ENCODE results near the gene CNIH4. TPM values are rescaled to one million over a fixed set of nuclear protein-coding genes. Genes with fewer than 3 reads are reported as not detected.
A peak's percentile ranks its signal among the peaks of the same experiment; 100 is the strongest.

Gene CNIH4
- total and polyA plus RNA-seq, 10 of the 15 experiments (the other 5 are each of a cell fraction or from before 2014, with no cell fraction given) = 23.2 to 173 (median 51.4) TPM

DNA sequence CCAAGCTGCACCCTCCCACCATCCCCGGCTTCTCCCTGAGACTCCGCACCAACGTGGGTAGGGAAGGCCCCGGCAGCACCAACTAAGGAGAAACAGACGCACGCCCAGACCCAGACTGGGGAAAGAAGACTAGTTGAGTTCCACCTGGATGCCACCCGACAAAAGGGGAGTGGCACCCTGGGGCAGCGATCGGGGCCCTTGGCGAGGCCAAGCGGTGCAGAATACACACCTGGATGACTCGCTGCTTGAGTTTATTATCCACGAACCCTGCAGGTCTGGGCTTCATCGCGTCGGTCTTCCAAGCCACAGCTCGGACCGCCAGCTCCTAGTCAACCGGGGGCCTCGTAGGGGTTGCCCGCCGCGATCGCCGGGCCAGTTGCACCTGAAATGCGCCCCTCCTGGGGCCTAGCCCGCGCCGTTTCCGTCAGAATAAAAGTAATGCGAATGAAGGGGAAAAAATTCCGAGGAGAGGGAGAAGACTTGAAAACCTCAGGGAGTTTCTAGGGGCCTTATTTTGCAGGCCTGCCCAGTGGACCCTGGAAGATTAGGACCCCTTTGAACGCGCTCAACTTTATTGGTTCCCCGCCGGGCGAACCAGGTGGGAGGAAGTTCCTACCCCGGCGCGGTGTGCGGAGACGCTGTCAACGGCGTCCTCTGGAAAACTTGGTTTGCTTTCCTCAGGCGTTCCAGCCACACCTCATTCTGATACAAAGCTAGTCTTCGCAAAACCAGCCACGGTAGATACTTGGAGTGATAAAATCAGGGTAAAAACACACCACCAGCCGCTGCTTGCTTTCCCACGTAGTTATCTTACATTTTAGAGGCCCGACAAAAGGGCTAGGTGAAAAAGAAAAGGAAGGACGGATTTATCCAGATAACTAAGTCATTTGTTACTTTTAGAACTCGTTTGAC lies 26.6 kb upstream of the CNIH4 start, which contains the start of gene NVL:
Gene NVL, minus strand, starts transcription at position 331 of the 912 bp plus-strand sequence. Its CDS starts 45 bp downstream, at position 286.
- SMC1A ChIA-PET (ENCODE audit: uncharacterized antibody, unreplicated experiment) = interaction anchor here (0.7 to 1.4 kb wide), 5 partner anchors 47 to 216 kb away, joined by 3 to 10 read pairs (median 4); partner anchors contain the start of gene FBXO28
- no peaks in the 10 kb centered on the region for H4K20me1 ChIP-seq (ENCODE audit: control insufficient read depth, insufficient read depth)
- no peaks in the 10 kb centered on the region; the same call in 2 of the 3 replicates for H3K9me3 ChIP-seq (replicated peaks; ENCODE audit: control insufficient read depth, insufficient read depth, low read length)
- RAD21 ChIA-PET (ENCODE audit: unreplicated experiment) = interaction anchor here (0.6 to 2.0 kb wide), 11 partner anchors 11 to 593 kb away, joined by 3 to 22 read pairs (median 4); partner anchors contain the start of gene FBXO28
- peak within 1 kb of the TSS; percentile 97 for H3K9ac ChIP-seq (ENCODE audit: control insufficient read depth, insufficient read depth, low read length)
- 1% methylated on average over 52 of the region's 52 CpGs for whole genome bisulfite sequencing (ENCODE audit: insufficient coverage, insufficient replicate concordance, low lambda C conversion rate, missing lambda C conversion rate)
- peak within 1 kb of the TSS; percentile 99 for H3K27ac ChIP-seq (ENCODE audit: control insufficient read depth, insufficient read depth)
- BruUV-seq (replicated peaks) = no TSS peak
- H3K4me3 ChIP-seq = peak within 1 kb of the TSS; percentile 97
- H3K4me2 ChIP-seq (ENCODE audit: control insufficient read depth, insufficient read depth) = peak within 1 kb of the TSS; percentile 74
- DNase-seq (ENCODE audit: low read depth, low spot score) = peak; percentile 48
- H3K4me1 ChIP-seq (ENCODE audit: control insufficient read depth, insufficient read depth, low read length) = peaks cover 7% of the 10 kb centered on the region
- peak within 1 kb of the TSS; percentile 97 for H2AFZ ChIP-seq (ENCODE audit: control insufficient read depth, low read depth, low read length)
- no peaks in the 10 kb centered on the region for H3K27me3 ChIP-seq (replicated peaks in 1 of 2; ENCODE audit: control insufficient read depth in 2 of 2, insufficient read depth in 2 of 2, low read length in 1 of 2)
- CTCF ChIA-PET = interaction anchor here (0.7 to 2.1 kb wide), 7 partner anchors 24 to 279 kb away, joined by 3 to 14 read pairs (median 3); partner anchors contain the start of gene FBXO28
- H3K36me3 ChIP-seq (ENCODE audit: control insufficient read depth in 2 of 2, insufficient read depth in 2 of 2, low read length in 1 of 2) = no peaks in the 10 kb centered on the region
- POLR2A ChIA-PET = interaction anchor here (0.5 to 1.4 kb wide), 5 partner anchors 214 to 1762 kb away, joined by 3 to 5 read pairs (median 3); partner anchors contain the start of gene FBXO28
- in situ Hi-C loops (cut with MboI) = loop anchor here (5.0 to 25.0 kb wide), 4 partner anchors 218 to 1193 kb away; partner anchors contain the start of genes FBXO28 and TLR5
- intact Hi-C loops (cut with micrococcal nuclease; ENCODE audit: unreplicated experiment) = loop anchor here (2.0 to 5.0 kb wide), 3 partner anchors 147 to 633 kb away; partner anchors contain the start of genes CAPN2 and DEGS1
- peak; percentile 85 for ATAC-seq
- peak; percentile 81 for FAIRE-seq
- peaks cover 29% of the 10 kb centered on the region for H3K79me2 ChIP-seq (ENCODE audit: control insufficient read depth, insufficient read depth, low read length)
- TF ChIP-seq, protein P1, sequence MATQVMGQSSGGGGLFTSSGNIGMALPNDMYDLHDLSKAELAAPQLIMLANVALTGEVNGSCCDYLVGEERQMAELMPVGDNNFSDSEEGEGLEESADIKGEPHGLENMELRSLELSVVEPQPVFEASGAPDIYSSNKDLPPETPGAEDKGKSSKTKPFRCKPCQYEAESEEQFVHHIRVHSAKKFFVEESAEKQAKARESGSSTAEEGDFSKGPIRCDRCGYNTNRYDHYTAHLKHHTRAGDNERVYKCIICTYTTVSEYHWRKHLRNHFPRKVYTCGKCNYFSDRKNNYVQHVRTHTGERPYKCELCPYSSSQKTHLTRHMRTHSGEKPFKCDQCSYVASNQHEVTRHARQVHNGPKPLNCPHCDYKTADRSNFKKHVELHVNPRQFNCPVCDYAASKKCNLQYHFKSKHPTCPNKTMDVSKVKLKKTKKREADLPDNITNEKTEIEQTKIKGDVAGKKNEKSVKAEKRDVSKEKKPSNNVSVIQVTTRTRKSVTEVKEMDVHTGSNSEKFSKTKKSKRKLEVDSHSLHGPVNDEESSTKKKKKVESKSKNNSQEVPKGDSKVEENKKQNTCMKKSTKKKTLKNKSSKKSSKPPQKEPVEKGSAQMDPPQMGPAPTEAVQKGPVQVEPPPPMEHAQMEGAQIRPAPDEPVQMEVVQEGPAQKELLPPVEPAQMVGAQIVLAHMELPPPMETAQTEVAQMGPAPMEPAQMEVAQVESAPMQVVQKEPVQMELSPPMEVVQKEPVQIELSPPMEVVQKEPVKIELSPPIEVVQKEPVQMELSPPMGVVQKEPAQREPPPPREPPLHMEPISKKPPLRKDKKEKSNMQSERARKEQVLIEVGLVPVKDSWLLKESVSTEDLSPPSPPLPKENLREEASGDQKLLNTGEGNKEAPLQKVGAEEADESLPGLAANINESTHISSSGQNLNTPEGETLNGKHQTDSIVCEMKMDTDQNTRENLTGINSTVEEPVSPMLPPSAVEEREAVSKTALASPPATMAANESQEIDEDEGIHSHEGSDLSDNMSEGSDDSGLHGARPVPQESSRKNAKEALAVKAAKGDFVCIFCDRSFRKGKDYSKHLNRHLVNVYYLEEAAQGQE (IDR thresholded peaks at IDR 0.05; ENCODE audit: low read depth, low read length) = no peak
- TF ChIP-seq CHD1 (IDR thresholded peaks at IDR 0.05; ENCODE audit: low read depth, low read length) (no peak), KAT2A (conservative IDR thresholded peaks at IDR 0.05; ENCODE audit: control insufficient read depth, low read depth, low read length) (no peak), POLR2A (IDR thresholded peaks at IDR 0.05; ENCODE audit: low read depth, low read length) (peak; percentile 85), FOS (IDR thresholded peaks at IDR 0.05; ENCODE audit: borderline replicate concordance, extremely low read depth, insufficient read length) (no peak), SREBF1 (IDR thresholded peaks at IDR 0.05; ENCODE audit: low read length) (no peak), ASH2L (IDR thresholded peaks at IDR 0.05; ENCODE audit: borderline replicate concordance, low read depth) (no peak), EGR1 (IDR thresholded peaks at IDR 0.05; ENCODE audit: borderline replicate concordance in 1 of 2, low read depth in 2 of 2, low read length in 2 of 2) (peak in 1 of 2 experiments; percentile 38; a peak in 1 of 3 replicates), SREBF2 (IDR thresholded peaks at IDR 0.05; ENCODE audit: low read length) (no peak), ZNF207 (IDR thresholded peaks at IDR 0.05; ENCODE audit: borderline replicate concordance) (peak; percentile 98; the same call in 1 of the 2 replicates), ZNF24 (IDR thresholded peaks at IDR 0.05) (0 out of 2 replicates have a peak, but pooled peaks have one; percentile 3)
- TF ChIP-seq, protein P2, sequence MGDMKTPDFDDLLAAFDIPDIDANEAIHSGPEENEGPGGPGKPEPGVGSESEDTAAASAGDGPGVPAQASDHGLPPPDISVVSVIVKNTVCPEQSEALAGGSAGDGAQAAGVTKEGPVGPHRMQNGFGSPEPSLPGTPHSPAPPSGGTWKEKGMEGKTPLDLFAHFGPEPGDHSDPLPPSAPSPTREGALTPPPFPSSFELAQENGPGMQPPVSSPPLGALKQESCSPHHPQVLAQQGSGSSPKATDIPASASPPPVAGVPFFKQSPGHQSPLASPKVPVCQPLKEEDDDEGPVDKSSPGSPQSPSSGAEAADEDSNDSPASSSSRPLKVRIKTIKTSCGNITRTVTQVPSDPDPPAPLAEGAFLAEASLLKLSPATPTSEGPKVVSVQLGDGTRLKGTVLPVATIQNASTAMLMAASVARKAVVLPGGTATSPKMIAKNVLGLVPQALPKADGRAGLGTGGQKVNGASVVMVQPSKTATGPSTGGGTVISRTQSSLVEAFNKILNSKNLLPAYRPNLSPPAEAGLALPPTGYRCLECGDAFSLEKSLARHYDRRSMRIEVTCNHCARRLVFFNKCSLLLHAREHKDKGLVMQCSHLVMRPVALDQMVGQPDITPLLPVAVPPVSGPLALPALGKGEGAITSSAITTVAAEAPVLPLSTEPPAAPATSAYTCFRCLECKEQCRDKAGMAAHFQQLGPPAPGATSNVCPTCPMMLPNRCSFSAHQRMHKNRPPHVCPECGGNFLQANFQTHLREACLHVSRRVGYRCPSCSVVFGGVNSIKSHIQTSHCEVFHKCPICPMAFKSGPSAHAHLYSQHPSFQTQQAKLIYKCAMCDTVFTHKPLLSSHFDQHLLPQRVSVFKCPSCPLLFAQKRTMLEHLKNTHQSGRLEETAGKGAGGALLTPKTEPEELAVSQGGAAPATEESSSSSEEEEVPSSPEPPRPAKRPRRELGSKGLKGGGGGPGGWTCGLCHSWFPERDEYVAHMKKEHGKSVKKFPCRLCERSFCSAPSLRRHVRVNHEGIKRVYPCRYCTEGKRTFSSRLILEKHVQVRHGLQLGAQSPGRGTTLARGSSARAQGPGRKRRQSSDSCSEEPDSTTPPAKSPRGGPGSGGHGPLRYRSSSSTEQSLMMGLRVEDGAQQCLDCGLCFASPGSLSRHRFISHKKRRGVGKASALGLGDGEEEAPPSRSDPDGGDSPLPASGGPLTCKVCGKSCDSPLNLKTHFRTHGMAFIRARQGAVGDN (IDR thresholded peaks at IDR 0.05) = no peak
- TF ChIP-seq, protein P3, sequence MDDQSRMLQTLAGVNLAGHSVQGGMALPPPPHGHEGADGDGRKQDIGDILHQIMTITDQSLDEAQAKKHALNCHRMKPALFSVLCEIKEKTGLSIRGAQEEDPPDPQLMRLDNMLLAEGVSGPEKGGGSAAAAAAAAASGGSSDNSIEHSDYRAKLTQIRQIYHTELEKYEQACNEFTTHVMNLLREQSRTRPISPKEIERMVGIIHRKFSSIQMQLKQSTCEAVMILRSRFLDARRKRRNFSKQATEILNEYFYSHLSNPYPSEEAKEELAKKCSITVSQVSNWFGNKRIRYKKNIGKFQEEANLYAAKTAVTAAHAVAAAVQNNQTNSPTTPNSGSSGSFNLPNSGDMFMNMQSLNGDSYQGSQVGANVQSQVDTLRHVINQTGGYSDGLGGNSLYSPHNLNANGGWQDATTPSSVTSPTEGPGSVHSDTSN (IDR thresholded peaks at IDR 0.05; ENCODE audit: insufficient replicate concordance, low read depth, low read length) = no peak
